Activated CD4-positive, alpha-beta T cell treated with anti-CD3 and anti-CD28 coated beads for 24 hours (primary cell): ENCODE measurements around the gene TENT5C.

Experiments used
- DNase-seq, 2 donors: peaks; one replicate each; pipeline ENCODE4 v3.0.0-alpha.2; 2020; ENCODE audit warnings: low read depth in 2 of 2

Gene TENT5C

DNA sequence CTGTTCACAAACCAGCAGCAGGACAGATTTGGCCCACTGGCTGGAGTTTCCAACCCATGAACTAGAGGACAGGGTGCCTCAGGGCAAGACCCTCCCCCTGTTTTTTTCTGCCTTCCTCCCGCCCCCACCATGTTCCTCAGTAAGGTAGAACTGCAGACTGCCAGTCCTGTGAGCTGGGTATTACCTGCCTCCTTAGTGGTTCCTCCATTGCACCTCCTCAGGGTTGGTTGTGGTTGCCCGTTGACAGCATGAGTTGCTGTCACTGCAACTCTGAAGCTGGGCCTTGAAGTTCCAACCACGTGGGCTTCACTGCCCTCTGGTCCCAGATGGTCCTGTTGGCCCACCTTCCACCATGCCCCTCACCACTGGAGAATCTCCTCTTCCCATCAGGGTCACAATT, 28.8 kb downstream of the TENT5C start:
- no peak for DNase-seq

DNA sequence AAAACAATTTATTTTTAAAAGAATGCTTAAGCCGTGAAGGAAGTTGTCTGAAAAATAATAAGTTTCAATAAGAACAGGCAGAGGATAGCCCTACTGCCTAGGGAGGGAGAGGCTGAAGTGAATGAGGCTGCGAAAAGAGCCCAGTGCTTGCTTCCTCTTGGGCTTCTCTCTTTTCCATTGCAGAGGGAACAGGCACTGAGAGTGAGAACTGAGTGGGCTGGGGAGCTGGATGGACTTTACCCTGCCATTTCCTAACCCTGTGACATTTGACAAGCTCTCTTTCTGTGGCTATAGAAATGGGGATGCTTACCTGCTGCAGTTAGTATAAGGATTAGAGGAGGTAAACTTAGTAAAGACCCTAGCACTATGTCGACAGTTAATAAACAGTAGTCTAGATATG, 30.0 kb downstream of the TENT5C start:
- no peak for DNase-seq

DNA sequence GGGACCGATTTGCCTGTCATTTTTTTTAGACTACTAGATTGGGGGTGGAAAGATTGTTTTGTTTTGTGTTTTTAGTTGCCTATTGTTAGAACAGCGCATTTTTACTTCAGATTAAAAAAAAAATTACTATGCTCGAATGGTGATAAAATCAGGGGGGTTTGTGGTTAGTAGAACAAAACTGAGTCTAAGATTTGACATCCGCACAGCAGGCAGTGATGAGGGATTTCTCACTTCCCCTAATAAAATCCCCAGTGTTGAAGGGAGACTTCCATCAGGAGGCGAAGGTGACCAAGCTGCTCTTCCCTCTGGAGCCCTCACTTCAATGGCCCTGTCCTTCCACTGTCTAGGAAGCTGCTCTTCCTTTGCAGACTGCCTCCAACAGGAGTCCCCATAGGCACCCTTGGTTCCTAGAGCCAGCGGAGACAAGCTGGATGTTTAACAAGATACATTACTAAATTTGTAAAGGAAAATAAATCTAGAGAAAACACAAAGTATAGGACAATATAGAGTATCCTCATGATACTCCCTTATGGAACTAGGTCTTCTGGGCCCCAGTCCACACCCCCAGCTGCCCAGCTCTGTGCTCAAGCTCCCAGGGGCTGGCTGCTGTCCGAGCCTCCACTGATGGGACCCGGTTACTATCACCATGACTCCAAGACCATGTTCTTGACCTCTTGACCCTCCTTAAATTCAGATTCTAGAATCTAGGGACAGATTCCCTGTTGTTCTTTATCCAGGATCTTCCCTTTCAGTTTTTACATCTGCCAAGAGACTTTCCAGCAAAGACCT, 31.0 kb downstream of the TENT5C start:
- DNase-seq = no peak

DNA sequence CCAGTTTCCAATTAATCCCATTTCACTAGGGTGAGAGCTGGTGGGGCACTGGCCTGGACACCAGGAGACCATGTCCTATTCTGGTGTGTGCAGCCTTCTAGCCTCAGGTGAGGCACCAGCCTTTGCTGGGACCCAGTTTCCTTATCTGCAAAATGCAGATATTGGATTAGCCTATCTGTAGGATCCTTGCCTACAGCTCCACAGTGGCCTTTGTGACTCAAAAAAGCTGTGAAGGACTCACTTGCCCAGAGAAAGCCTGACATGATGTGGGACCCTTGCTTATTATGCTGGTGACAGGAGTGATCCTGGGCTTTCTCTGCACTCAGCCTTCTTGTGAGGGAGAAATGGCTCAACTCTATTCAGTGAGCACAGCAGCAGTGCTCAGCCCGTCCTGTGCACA, 32.3 kb downstream of the TENT5C start:
- no peak for DNase-seq

DNA sequence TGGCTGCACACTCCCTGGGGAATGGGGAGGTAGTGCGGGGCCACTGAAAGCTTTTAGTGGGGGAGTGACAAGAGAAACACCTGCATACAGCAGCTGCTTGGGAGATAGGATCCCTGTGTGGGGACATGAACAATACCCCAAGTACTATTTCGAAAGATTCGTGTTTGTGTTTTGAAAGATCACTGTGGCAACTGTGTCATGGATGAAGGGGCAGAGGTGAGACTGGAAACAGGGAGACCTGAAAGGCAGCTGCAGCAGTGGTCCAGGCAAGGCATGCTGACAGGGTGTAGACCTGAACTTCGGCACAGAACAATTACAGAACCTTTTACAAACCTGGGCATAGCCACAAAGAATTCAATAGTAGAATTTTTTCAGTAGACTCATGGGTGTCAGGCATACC, 32.9 kb downstream of the TENT5C start:
- no peak for DNase-seq

DNA sequence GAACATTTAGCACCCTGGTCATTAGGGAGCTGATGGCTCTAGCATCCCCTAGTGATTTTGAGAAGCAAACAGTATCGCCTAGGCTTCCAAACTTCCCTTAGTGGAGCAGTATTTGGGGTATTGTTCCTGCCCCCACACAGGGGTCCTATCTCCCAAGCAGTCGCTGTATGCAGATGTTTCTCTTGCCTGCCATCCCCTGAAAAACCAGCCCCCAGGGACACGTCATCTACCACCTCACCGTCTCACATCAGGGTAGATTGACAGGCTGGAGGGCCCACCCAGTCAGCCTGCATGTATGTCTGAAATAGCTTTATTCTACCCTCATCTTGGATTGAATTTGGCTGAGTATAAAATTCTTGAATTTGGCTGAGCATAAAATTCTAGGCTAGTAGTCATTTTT, 33.9 kb downstream of the TENT5C start:
- DNase-seq = no peak

DNA sequence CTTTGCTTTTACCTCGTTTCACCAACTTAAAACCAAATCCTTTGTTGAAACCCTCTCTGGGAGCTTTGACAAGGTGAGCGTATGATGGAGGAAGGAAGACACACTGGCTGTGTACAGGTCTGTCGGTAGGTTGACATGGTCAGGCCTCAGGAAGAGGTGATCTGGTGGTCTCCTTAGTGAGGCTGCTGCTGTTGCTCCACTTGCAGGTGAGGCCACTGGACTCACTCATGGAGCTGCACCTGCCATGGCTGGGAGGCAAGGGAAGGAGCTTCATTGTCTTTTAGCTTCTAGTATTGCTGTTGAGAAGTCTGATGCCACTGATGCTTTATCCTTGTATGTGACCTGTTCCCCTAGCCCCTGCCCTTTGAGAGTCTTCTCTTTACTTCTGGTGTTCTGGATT, 35.7 kb downstream of the TENT5C start:
- no peak for DNase-seq

DNA sequence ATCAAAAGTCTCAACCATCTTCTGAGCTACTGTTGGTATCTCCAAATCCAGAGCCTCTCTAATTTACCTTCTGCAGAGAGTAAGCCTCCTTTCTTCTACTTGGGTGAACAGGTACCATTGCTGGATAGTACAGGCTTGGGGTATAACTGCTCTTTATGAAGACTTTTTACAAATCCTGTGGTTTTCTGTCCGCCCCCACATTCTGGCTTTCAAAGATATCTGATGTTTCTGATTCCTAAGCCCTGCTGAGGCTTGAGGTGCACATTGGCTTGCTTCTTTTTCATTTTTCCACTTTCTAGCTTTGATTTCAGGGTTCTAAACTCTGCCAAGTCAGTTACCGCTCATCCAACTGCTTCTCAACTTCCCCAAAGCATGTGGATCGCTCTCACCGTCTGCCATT, 37.1 kb downstream of the TENT5C start:
- DNase-seq = no peak

DNA sequence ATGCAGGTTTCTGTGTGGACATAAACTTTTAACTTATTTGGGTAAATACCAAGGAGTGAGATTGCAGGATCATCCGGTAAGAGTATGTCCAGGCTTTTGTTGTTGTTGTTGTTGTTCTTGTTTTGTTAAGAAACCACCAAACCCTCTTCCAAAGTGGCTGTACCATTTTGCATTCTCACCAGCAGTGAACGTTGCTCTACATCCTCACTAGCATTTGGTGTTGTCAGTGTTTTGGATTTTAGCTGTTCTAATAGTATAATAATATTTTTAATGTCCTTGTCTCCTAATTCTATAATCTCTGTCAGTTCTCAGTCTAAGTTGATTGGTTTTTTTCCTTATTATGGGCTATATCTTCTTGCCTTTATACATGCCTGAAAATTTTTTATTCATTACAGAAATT, 37.8 kb downstream of the TENT5C start:
- no peak for DNase-seq

DNA sequence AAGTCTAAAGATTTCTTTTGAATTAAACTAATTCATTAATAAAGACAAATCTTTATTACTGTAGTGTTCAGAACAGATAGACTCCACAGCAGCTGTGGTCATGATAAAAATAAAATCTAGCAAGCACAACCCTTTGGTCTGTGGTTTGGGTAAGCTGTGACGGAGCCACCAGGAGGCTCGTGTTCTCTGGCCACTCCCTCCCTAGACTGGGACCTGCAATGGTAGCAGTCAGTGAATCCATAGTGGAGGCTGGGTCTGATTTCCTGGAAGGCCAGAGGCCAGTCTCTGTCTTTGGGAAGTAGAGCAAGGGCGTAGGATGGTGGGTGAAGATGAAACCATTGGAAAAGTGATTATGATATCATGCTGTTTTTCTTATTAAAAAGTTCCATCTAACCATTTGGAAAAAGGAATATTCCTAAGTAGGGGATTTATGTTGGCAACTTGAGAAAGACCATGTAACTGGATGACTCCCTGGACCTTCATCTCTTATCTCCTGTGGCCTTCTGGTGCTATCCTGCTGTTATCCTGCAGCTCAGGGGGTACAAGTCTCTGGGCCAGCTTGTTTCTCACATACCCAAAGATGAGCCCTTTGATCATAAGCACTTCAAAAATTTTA, 39.0 kb downstream of the TENT5C start:
- no peak for DNase-seq

DNA sequence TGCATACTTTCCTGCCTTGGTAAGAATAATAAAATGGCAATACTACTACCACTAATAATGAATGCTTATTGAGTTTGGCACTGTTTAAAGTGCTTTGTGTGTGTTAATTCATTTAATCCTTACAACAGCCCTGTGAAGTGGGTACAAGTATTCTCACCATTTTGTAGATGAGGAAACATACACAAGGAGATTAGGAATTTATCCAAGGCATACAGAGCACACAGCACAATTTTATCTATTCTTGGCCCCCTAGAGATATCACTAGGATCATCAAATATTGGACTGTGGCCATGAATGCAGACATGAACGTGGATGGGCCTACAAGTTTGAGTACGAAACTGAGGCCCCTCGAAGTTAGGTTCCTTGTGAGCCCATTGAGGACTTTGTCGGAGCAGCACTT, 39.5 kb downstream of the TENT5C start:
- no peak for DNase-seq

DNA sequence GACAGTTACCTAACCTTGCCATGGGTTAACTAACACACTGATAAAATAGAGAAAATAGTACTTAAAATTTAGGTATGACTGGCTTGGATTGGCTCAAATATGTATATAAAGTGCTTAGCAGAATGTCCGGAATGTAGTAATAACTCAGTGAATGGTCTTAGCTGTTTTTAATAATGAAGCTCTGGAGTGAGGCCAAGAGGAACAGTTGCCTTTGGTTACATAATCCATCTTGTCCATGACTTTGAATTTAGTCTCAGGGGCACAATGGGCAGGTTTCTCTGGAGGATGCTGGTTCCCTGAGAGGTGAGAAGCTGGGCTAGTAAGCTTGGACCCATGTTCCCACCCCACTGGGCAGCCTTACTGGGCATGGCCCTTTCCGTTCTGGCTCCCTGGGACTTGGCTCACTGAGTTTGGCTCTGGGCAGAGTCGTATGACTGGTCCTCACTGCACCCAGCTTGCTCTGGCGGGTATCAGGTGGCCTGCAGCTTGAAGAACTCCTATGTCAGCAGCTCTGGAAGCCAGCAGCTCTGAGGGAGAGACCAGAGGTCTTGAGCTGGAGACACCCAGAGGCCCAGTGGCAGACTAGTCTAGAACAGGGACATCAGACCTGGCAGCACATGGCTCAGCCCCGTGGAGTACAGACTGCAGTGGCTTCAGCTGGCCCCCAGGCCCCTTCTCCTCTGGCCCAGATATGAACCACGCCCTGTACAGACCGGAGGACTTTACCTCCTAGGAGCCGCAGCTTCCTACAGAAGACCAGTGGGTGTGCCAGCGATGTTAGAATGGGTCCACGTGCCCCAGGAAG, 40.4 kb downstream of the TENT5C start:
- no peak for DNase-seq

DNA sequence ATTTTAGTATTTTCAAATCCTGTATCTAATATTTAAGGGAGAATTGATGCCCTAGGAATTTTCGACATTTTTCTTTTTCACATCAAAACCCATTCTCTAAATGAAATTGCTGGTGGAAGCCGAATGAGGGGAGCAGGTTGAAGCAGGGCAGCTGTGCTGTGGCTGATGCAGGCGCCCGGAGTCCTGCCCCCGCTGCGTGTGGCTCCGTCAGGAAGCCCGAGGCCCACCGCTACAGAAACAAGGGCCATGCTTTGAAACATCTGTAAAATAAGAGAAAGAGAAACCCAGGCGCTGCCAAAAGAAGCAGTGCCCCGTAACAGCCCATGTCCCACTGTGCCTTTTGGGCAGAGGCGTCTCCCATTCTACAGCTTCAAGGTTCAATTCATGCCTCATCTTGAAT, 41.1 kb downstream of the TENT5C start:
- no peak for DNase-seq

DNA sequence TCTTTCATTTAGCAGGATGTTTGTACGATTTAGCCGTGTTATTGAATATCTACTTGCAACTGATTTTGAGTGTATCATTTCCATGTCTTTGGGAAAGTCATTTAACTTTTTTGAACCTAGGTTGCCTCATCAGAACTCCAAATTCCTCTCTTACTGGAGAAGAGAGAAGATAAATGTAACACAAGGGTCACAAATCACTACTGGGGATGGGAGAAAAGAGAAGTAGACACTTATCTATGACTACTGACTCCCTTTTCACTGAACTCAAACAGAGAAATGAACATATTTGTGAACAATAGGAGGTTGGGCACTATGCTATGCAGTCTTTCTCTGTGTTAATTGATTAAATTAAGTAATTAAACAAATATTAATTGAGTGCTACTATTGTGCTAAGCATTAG, 42.2 kb downstream of the TENT5C start:
- DNase-seq = no peak

DNA sequence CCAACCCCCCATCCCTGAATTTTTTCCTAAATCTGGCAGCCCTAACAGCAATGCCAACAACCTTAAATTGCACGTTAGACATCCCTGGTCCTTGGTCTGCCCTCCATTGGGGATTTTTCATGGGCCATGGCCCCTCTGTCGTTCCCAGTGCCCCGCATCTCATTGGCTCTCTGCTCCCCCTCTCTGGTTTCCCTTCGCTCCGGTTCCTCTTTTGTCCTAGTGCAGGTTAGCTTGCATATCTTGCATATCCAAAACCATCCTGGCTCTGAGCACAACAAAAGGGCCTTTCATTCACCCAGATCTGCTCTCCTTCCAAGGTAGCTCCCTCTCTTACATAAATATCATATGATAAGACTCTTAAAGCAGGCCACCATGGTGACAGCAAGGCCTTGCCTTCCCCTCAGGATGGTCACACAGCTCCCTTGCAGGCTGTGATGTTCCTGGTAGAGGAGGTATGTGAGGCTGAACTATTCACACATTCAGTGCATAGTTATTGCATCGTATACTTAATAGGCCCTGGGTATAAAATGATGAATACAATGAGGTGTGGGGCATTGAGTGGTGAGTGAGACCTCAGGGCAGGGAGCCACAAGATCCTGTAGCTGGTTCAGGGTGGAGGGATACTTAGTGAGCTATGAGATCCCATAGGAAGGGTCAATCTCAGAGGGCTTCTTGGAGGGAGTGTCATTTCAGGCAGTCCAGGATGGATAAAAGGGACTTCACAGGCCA, 45.2 kb downstream of the TENT5C start:
- no peak for DNase-seq

DNA sequence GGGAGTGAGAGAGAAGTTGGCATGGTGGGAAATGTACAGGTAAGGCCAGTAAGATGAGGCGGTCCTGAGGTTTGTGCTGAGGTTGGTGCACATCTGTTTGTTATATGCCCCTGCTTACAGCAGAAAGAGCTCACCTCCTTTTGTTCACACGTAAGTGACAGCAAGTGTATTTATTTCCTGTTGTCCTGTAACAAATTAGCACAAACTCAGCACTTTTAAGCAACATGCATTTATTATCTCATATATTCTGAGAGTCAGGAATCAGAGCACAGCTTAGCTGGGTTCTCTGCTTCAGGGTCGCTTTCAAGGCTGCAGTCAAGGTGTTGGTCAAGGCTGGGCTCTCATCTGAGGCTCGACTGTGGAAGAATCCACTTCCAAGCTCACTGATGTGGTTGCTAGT, 45.8 kb downstream of the TENT5C start:
- no peak for DNase-seq

DNA sequence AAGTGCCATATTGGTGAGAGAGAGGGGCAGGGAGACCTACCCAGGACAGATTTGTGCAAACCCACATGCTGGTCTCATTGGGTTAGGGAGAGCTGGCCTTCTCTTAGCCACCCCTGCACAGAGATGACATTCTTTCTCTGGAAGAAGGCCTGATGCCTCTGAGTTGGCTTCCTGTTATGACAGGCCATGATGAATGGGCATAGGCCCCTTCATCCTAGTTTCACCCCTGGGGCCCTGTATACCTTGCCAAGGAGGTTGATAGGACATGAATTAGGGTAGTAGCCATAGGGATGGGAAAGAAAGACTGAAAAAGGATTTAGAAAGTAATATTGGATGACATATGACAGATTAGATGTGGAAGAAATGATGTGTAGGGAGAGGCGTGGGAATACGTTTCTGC, 46.6 kb downstream of the TENT5C start:
- DNase-seq = no peak

DNA sequence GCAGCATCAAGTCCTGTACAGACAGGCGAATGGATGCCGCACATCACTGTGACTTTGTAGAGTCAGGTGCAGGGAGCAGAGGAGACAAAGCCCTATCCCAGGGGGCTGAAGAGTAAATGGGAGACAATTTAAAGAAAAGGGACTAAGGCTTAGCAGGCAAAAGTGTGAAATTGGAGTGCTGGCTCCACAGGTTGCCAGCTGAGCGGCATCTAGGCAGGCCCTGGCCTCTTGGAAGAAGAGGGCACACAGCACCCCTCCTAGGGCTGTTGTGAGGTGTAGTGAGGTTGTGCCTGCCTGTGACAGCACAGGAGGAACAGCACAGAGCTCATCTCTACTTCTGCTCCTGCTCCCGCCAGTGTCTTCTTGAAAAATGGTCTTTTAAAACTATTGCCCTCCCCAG, 47.3 kb downstream of the TENT5C start:
- DNase-seq = no peak

DNA sequence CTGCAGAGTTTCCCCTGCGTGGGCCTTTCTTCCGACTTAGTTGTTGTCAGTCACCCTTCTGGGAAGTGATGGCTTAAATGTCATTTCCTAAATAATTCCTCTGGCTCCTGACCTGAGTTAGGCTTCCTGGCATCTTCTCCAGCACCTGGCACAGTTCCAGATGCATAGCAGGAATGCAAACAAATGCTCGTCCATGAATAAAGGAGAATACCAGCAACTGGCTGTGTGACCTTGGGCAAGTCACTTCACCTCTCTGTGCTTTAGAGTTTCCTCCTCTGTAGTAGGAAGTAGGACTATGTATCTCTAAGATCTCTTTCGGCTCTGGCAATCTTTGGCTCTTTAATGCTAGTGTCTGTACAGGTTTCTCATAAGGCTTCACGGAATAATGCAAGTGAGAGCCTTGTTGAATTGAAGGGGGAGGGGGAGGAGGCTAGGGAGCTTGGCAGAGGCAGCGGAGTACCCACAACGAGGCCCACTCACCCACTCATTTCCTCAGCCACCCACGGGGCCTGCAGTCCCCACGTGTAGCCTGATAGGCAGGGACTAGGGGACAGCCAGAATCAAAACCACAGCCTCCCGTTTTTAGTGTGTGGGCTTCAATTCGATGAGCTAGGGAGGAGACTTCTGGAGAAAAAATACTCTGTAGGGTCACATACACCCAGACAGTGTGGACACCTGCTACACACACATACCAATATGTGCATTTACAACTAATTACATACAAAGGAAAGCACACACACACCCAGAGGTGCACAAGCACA, 48.1 kb downstream of the TENT5C start:
- DNase-seq = no peak

DNA sequence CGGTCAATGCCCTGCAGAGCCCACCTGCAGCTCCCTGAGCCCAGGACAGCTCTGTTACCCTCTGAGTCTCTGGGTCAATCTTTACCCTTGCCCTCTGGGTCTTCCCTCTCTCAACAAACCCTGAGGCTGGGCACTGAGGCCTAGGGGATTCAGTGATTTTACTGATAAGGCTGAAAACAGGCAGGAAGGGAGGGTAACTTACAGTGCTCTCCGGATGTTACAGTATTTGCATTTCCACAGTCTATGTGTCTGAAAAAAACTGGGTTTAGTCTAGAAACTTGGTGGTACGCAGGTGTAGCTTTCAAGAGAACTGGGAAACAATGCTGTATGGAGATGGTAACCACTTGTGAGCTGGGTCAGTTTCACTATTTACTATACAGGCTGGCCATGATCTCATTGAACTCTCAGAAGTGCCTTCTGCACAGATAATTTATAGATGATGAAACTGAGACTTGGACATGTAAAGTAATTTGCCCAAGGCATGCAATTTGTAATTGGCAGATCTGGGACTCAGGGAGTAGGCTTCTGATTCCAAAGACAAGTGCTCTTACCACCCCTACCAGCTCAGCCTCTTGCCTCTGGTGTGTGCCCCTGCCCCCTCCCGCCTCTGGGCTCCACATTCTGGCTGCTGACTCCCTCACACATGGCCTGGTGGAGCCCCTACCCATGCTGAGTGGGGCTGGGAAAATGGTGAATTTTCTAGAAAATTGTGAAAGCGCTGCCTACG, 48.8 kb downstream of the TENT5C start:
- DNase-seq = no peak

DNA sequence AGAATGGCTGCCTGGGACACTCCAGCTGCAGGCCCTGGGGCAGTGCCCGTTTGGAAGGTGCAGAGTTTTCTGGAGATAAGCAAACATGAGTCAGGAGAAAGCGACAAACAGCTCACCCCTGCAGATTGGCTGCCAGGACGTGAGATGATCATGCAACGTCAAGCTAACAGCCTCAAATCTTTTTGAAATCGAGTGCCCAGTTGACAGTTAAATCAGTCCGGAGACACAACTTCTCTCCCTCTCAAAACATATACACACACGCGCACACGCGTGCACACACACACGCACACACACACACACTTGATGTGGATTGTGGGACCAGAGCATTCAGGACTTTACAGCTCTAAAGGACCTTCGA, 49.4 kb downstream of the TENT5C start:
- no peak for DNase-seq
